NCI-H2107 (cell line): ENCODE measurements around the gene RFX5.
A peak's percentile ranks its signal among the peaks of the same experiment; 100 is the strongest.
"Not testable (repeated sequence)": the region's sequence is repeated elsewhere in the genome, so short reads cannot be mapped to it uniquely, and the experiment has no call there.

Experiments used
- DNase-seq: peaks from one replicate; lab custom pipeline; 2025; lab: John Stamatoyannopoulos, UW

The RFX5 gene

GRCh38 chr1:151346769-151347522, at the start of gene RFX5:
Gene RFX5 (minus strand): TSS chr1:151347252. CDS start chr1:151346320, 932 bp downstream.
- peak; percentile 96 for DNase-seq

- not testable (repeated sequence) for DNase-seq
Observed at GRCh38 chr1:151396265-151396664, 49.2 kb upstream of the RFX5 start.

- no peak for DNase-seq
Observed at GRCh38 chr1:151393583-151393982, 46.5 kb upstream of the RFX5 start.

GRCh38 chr1:151391079-151391563, 44.1 kb upstream of the RFX5 start:
- no peak for DNase-seq

- not testable (repeated sequence) for DNase-seq
Observed at GRCh38 chr1:151390221-151391078, 43.4 kb upstream of the RFX5 start.

GRCh38 chr1:151386002-151386401, 39.0 kb upstream of the RFX5 start:
- DNase-seq, result no peak

GRCh38 chr1:151384584-151384983, 37.5 kb upstream of the RFX5 start:
- DNase-seq, result no peak

- DNase-seq, result no peak
Observed at GRCh38 chr1:151377150-151377884, 30.3 kb upstream of the RFX5 start.

- no peak for DNase-seq
Observed at GRCh38 chr1:151373196-151373595, 26.1 kb upstream of the RFX5 start.

GRCh38 chr1:151372058-151372934, 25.2 kb upstream of the RFX5 start, which contains the start of gene SELENBP1:
Gene SELENBP1 (minus strand): TSS chr1:151372705. CDS start chr1:151372641, 64 bp downstream.
- DNase-seq, result peak; percentile 52

- peak; percentile 70 for DNase-seq
Observed at GRCh38 chr1:151371370-151372057, 24.5 kb upstream of the RFX5 start.

- no peak for DNase-seq
Observed at GRCh38 chr1:151370211-151370911, 23.3 kb upstream of the RFX5 start.

- no peak for DNase-seq
Observed at GRCh38 chr1:151369621-151370048, 22.6 kb upstream of the RFX5 start.

- no peak for DNase-seq
Observed at GRCh38 chr1:151369302-151369610, 22.2 kb upstream of the RFX5 start.

- no peak for DNase-seq
Observed at GRCh38 chr1:151368393-151369301, 21.6 kb upstream of the RFX5 start.

- DNase-seq, result no peak
Observed at GRCh38 chr1:151367658-151368392, 20.8 kb upstream of the RFX5 start.

- DNase-seq, result no peak
Observed at GRCh38 chr1:151364996-151365395, 17.9 kb upstream of the RFX5 start.
